Caco-2 (cell line): Measurements from ENCODE around the gene DDX54. TPM values are rescaled to one million over a fixed set of nuclear protein-coding genes. Genes with fewer than 3 reads are reported as not detected.

Experiments
- BruUV-seq: library from RNA; stranded (reverse); fragments of 400-500 nt; replicated peaks from 2 replicates; lab custom pipeline; 2021; lab: Mats Ljungman, UMichigan
- CTCF ChIA-PET: fragments of 300-600 bp; sonication (Branson Sonifier 250); formaldehyde crosslinking; loops from one replicate; lab custom pipeline; 2022; ENCODE audit warnings: antibody characterized with exemption; lab: Charles Lee
- POLR2A ChIA-PET: fragments of 300-600 bp; sonication (Branson Sonifier 250); formaldehyde crosslinking; loops from one replicate; lab custom pipeline; 2022; ENCODE audit warnings: antibody characterized with exemption; lab: Charles Lee
- DNase-seq, 2 experiments: peaks; one replicate each; pipeline versions ENCODE4 v3.0.0 to v3.0.0-alpha.2; 2020 to 2022
- H3K27me3 ChIP-seq: replicated peaks from 2 replicates; pipeline ENCODE4 v1.6.0; 2011; ENCODE audit warnings: low read length; ENCODE audit not compliant: control insufficient read depth, insufficient read depth
- H3K36me3 ChIP-seq: 2 replicates; pipeline ENCODE4 v1.5.1; 2011; ENCODE audit warnings: low read length; ENCODE audit not compliant: control insufficient read depth, insufficient read depth
- H3K4me1 ChIP-seq: fragments of 250-450 bp; sonication (Bioruptor Pico); 2 replicates; pipeline ENCODE4 v1.5.1; 2020; ENCODE audit warnings: mild to moderate bottlenecking
- H3K4me3 ChIP-seq: 2 replicates; pipeline ENCODE4 v1.5.1; 2011; ENCODE audit warnings: low read depth, mild to moderate bottlenecking, control low read depth, low read length
- H3K9me3 ChIP-seq: fragments of 250-450 bp; sonication (Bioruptor Pico); 2 replicates; pipeline ENCODE4 v1.5.1; 2020; ENCODE audit warnings: mild to moderate bottlenecking, moderate library complexity
- H3K27ac Mint-ChIP-seq: one replicate; pipeline ENCODE4 v1.8.0; 2022; ENCODE audit warnings: mixed read lengths; ENCODE audit not compliant: unreplicated experiment
- H3K27me3 Mint-ChIP-seq: one replicate; pipeline ENCODE4 v1.8.0; 2022; ENCODE audit warnings: mixed read lengths; ENCODE audit not compliant: insufficient read depth, unreplicated experiment
- H3K36me3 Mint-ChIP-seq: one replicate; pipeline ENCODE4 v1.8.0; 2022; ENCODE audit warnings: mild to moderate bottlenecking, mixed read lengths; ENCODE audit not compliant: insufficient read depth, unreplicated experiment
- H3K4me1 Mint-ChIP-seq: one replicate; pipeline ENCODE4 v1.8.0; 2022; ENCODE audit warnings: low read depth, mixed read lengths; ENCODE audit not compliant: unreplicated experiment
- H3K4me3 Mint-ChIP-seq: one replicate; pipeline ENCODE4 v1.8.0; 2022; ENCODE audit warnings: mild to moderate bottlenecking, moderate library complexity, mixed read lengths; ENCODE audit not compliant: unreplicated experiment
- H3K9me3 Mint-ChIP-seq: one replicate; pipeline ENCODE4 v1.8.0; 2022; ENCODE audit warnings: mixed read lengths; ENCODE audit not compliant: unreplicated experiment
- CTCF ChIP-seq, 2 experiments: fragments of 200-600 bp in 1 of 2; IDR thresholded peaks; 1 replicate in 1 of 2; 2 replicates in 1 of 2; pipeline versions ENCODE4 v1.5.1 to v1.8.0; 2011 to 2022; ENCODE audit warnings: antibody characterized with exemption in 1 of 2, control low read depth in 1 of 2, inconsistent platforms in 1 of 2, low read depth in 1 of 2, low read length in 1 of 2, mild to moderate bottlenecking in 1 of 2, moderate library complexity in 1 of 2; ENCODE audit not compliant: insufficient read depth in 1 of 2, severe bottlenecking in 1 of 2, unreplicated experiment in 1 of 2
- intact Hi-C: fragments of 100-400 bp; cut with micrococcal nuclease; formaldehyde crosslinking; loops from one replicate; pipeline ENCODE4 v1.10.0; 2022; ENCODE audit not compliant: unreplicated experiment
- total RNA-seq: library from RNA; stranded (reverse); gene quantifications from 2 replicates; pipeline ENCODE4 v1.2.3, GENCODE V29; 2022

DDX54 gene
- total RNA-seq, 1 experiment from 2014 or later = 110 TPM

GRCh38 chr12:113165521-113166450 is 19.5 kb downstream of the DDX54 start:
- Histone ChIP-seq H3K27me3 (no peaks in the 10 kb centered on the region), H3K4me3 (no peak overlapping the region), H3K4me1 (no peaks in the 10 kb centered on the region), H3K9me3 (no peaks in the 10 kb centered on the region), H3K36me3 (peaks cover 5% of the 10 kb centered on the region; the same call in 1 of the 2 replicates)
- BruUV-seq = no TSS peak
- intact Hi-C loops = no loop called here
- H3K9me3 Mint-ChIP-seq = no peaks in the 10 kb centered on the region
- H3K27me3 Mint-ChIP-seq = no peaks in the 10 kb centered on the region
- no peak overlapping the region for H3K27ac Mint-ChIP-seq
- no peaks in the 10 kb centered on the region for H3K4me1 Mint-ChIP-seq
- CTCF ChIA-PET = interaction anchor here (0.9 to 1.2 kb wide), 2 partner anchors 9 to 173 kb away, joined by 3 read pairs; no protein-coding TSS in a partner anchor
- POLR2A ChIA-PET = no interaction called here
- no peak overlapping the region for H3K4me3 Mint-ChIP-seq
- no peak for DNase-seq
- no peak for TF ChIP-seq CTCF (IDR thresholded peaks at IDR 0.05; ENCODE audit: insufficient read depth in 1 of 2, low read depth in 1 of 2, low read length in 1 of 2, severe bottlenecking in 1 of 2, unreplicated experiment in 1 of 2)
- H3K36me3 Mint-ChIP-seq = peaks cover 91% of the 10 kb centered on the region

- no peak for TF ChIP-seq CTCF (IDR thresholded peaks at IDR 0.05; ENCODE audit: insufficient read depth in 1 of 2, low read depth in 1 of 2, low read length in 1 of 2, severe bottlenecking in 1 of 2, unreplicated experiment in 1 of 2)
- no peak overlapping the region for H3K4me3 Mint-ChIP-seq
- H3K27me3 Mint-ChIP-seq = no peaks in the 10 kb centered on the region
- H3K36me3 Mint-ChIP-seq = peaks cover 89% of the 10 kb centered on the region
- no peaks in the 10 kb centered on the region for H3K4me1 ChIP-seq
- POLR2A ChIA-PET = no interaction called here
- CTCF ChIA-PET = no interaction called here
- BruUV-seq = no TSS peak
- intact Hi-C loops = no loop called here
- H3K4me1 Mint-ChIP-seq = no peaks in the 10 kb centered on the region
- no peaks in the 10 kb centered on the region for H3K27me3 ChIP-seq
- no peaks in the 10 kb centered on the region for H3K9me3 Mint-ChIP-seq
- H3K27ac Mint-ChIP-seq = no peak overlapping the region
- peaks cover 3% of the 10 kb centered on the region; the same call in 1 of the 2 replicates for H3K36me3 ChIP-seq
- DNase-seq = no peak
- no peaks in the 10 kb centered on the region for H3K9me3 ChIP-seq
- H3K4me3 ChIP-seq = no peak overlapping the region
Observed at GRCh38 chr12:113164014-113164413, 21.3 kb downstream of the DDX54 start.

DNA sequence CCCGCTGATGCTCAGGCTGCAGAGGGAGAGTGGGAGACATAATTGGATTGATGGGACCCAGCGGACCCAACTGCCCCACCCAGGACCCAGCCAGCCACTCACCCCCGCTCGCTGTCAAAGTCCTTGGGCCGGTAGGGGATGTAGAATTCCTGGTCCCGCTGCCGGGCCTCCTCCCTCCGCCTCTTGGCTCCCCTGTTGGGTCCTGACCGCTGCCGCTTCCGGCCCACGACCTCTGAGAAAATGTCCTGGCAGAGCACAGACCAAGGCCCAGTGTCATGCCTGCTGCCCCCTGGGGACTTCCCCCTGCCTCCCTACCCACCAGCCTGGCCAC is 22.3 kb downstream of the DDX54 start:
- H3K4me1 ChIP-seq = no peaks in the 10 kb centered on the region
- no peak for DNase-seq
- no peaks in the 10 kb centered on the region for H3K4me1 Mint-ChIP-seq
- intact Hi-C loops = no loop called here
- H3K27me3 Mint-ChIP-seq = no peaks in the 10 kb centered on the region
- no peak overlapping the region for H3K4me3 Mint-ChIP-seq
- ChIA-PET CTCF (no interaction called here), POLR2A (no interaction called here)
- no peak overlapping the region for H3K4me3 ChIP-seq
- TF ChIP-seq CTCF (IDR thresholded peaks at IDR 0.05; ENCODE audit: insufficient read depth in 1 of 2, low read depth in 1 of 2, low read length in 1 of 2, severe bottlenecking in 1 of 2, unreplicated experiment in 1 of 2) = no peak
- H3K9me3 ChIP-seq = no peaks in the 10 kb centered on the region
- no peak overlapping the region for H3K27ac Mint-ChIP-seq
- no TSS peak for BruUV-seq
- no peaks in the 10 kb centered on the region for H3K27me3 ChIP-seq
- no peaks in the 10 kb centered on the region for H3K9me3 Mint-ChIP-seq
- peaks cover 82% of the 10 kb centered on the region for H3K36me3 Mint-ChIP-seq
- H3K36me3 ChIP-seq = peaks cover 3% of the 10 kb centered on the region
